Esophagus (tissue), 2 donors: ENCODE data around the gene CCDC86. TPM values are rescaled to one million over a fixed set of nuclear protein-coding genes. Genes with fewer than 3 reads are reported as not detected.

Experiments
- H3K27ac ChIP-seq, 2 donors: one replicate each; pipeline ENCODE4 v1.5.1; 2013; ENCODE audit warnings: low read depth in 2 of 2, mild to moderate bottlenecking in 2 of 2, inconsistent platforms in 1 of 2, low read length in 1 of 2, moderate library complexity in 1 of 2
- H3K27me3 ChIP-seq, 2 donors: one replicate each; pipeline ENCODE4 v1.6.1; 2013; ENCODE audit warnings: low read length in 2 of 2, control low read depth in 1 of 2, mild to moderate bottlenecking in 1 of 2; ENCODE audit not compliant: insufficient read depth in 2 of 2, control insufficient read depth in 1 of 2
- H3K36me3 ChIP-seq, 2 donors: one replicate each; pipeline ENCODE4 v1.6.1; 2013; ENCODE audit warnings: low read length in 1 of 2; ENCODE audit not compliant: control insufficient read depth in 2 of 2, insufficient read depth in 2 of 2
- H3K4me1 ChIP-seq, 2 donors: one replicate each; pipeline ENCODE4 v1.6.1; 2013; ENCODE audit warnings: low read length in 1 of 2; ENCODE audit not compliant: control insufficient read depth in 2 of 2, insufficient read depth in 2 of 2
- H3K4me3 ChIP-seq, 2 donors: one replicate each; pipeline ENCODE4 v1.5.1; 2013; ENCODE audit warnings: low read length in 2 of 2, mild to moderate bottlenecking in 2 of 2, low read depth in 1 of 2, moderate library complexity in 1 of 2
- H3K9me3 ChIP-seq, 2 donors: one replicate each; pipeline ENCODE4 v1.6.1; 2013; ENCODE audit warnings: mild to moderate bottlenecking in 2 of 2, low read depth in 1 of 2, low read length in 1 of 2, moderate library complexity in 1 of 2; ENCODE audit not compliant: control insufficient read depth in 2 of 2, insufficient read depth in 1 of 2
- WGBS, 2 donors: extraction: QIAGEN DNeasy Blood & Tissue Kit; methylation state at CpG; one replicate each; pipeline ENCODE4 v1.1.7; 2013; 5-methylcytosine and 5-hydroxymethylcytosine counted together
- polyA plus RNA-seq, 2 donors: library from polyadenylated mRNA; stranded (reverse); fragments of 200-250 nt; gene quantifications; one replicate each; pipeline ENCODE4 v1.2.3, GENCODE V29; 2013
- donor health status: healthy with polysubstance abuse.
- donor health status: Bipolar disorder and iron deficiency.

CCDC86 gene
- polyA plus RNA-seq, 2 donors = 9.3 to 18.6 TPM

- no peak overlapping the region for H3K27ac ChIP-seq
- no peaks in the 10 kb centered on the region for H3K27me3 ChIP-seq
- peaks cover 0 to 7% of the 10 kb centered on the region in 2 donors for H3K36me3 ChIP-seq
- no peaks in the 10 kb centered on the region for H3K4me1 ChIP-seq
- no peaks in the 10 kb centered on the region for H3K9me3 ChIP-seq
- 57 to 66% methylated on average over 5 of the region's 5 CpGs for WGBS, 2 donors
- H3K4me3 ChIP-seq = no peak overlapping the region
Observed at GRCh38 chr11:60887556-60887955, 45.6 kb downstream of the CCDC86 start.

GRCh38 chr11:60889869-60890311 is 48.0 kb downstream of the CCDC86 start:
- 59 to 62% methylated on average over 6 of the region's 6 CpGs for WGBS, 2 donors
- no peak overlapping the region for H3K4me3 ChIP-seq
- no peaks in the 10 kb centered on the region for H3K27me3 ChIP-seq
- no peaks in the 10 kb centered on the region for H3K4me1 ChIP-seq
- H3K27ac ChIP-seq = no peak overlapping the region
- H3K9me3 ChIP-seq = no peaks in the 10 kb centered on the region
- H3K36me3 ChIP-seq = peaks cover 3 to 9% of the 10 kb centered on the region in 2 donors

GRCh38 chr11:60890696-60891095 is 48.8 kb downstream of the CCDC86 start:
- Histone ChIP-seq H3K4me1 (no peaks in the 10 kb centered on the region), H3K36me3 (peaks cover 6 to 9% of the 10 kb centered on the region in 2 donors), H3K4me3 (no peak overlapping the region), H3K9me3 (no peaks in the 10 kb centered on the region), H3K27me3 (no peaks in the 10 kb centered on the region), H3K27ac (no peak overlapping the region)
- 52 to 69% methylated on average over 5 of the region's 5 CpGs for WGBS, 2 donors

- Histone ChIP-seq H3K4me1 (no peaks in the 10 kb centered on the region), H3K36me3 (peaks cover 6 to 11% of the 10 kb centered on the region in 2 donors), H3K27ac (no peak overlapping the region), H3K27me3 (no peaks in the 10 kb centered on the region), H3K4me3 (no peak overlapping the region), H3K9me3 (no peaks in the 10 kb centered on the region)
- 79 to 83% methylated on average over 7 of the region's 7 CpGs for WGBS, 2 donors
Observed at GRCh38 chr11:60891103-60891741, 49.3 kb downstream of the CCDC86 start.

GRCh38 chr11:60895687-60896086 is 53.8 kb downstream of the CCDC86 start:
- H3K9me3 ChIP-seq = no peaks in the 10 kb centered on the region
- H3K27ac ChIP-seq = no peak overlapping the region
- no peak overlapping the region for H3K4me3 ChIP-seq
- no peaks in the 10 kb centered on the region for H3K4me1 ChIP-seq
- H3K27me3 ChIP-seq = no peaks in the 10 kb centered on the region
- H3K36me3 ChIP-seq = peaks cover 22 to 36% of the 10 kb centered on the region in 2 donors
- 84 to 91% methylated on average over 5 of the region's 5 CpGs for WGBS, 2 donors

- 87 to 89% methylated on average over 4 of the region's 4 CpGs for WGBS, 2 donors
- Histone ChIP-seq H3K27me3 (no peaks in the 10 kb centered on the region), H3K36me3 (peaks cover 31 to 45% of the 10 kb centered on the region in 2 donors), H3K9me3 (no peaks in the 10 kb centered on the region), H3K27ac (no peak overlapping the region), H3K4me3 (no peak overlapping the region), H3K4me1 (no peaks in the 10 kb centered on the region)
Observed at GRCh38 chr11:60897496-60897895, 55.6 kb downstream of the CCDC86 start.

- no peaks in the 10 kb centered on the region for H3K9me3 ChIP-seq
- no peak overlapping the region for H3K4me3 ChIP-seq
- H3K4me1 ChIP-seq = no peaks in the 10 kb centered on the region
- H3K36me3 ChIP-seq = peaks cover 31 to 57% of the 10 kb centered on the region in 2 donors
- H3K27ac ChIP-seq = no peak overlapping the region
- no peaks in the 10 kb centered on the region for H3K27me3 ChIP-seq
- WGBS, 2 donors = 59% methylated on average over 12 of the region's 12 CpGs
Observed at GRCh38 chr11:60899046-60899936, 57.4 kb downstream of the CCDC86 start.

- Histone ChIP-seq H3K4me3 (no peak overlapping the region), H3K9me3 (no peaks in the 10 kb centered on the region), H3K4me1 (no peaks in the 10 kb centered on the region), H3K27ac (no peak overlapping the region), H3K36me3 (peaks cover 28 to 57% of the 10 kb centered on the region in 2 donors), H3K27me3 (no peaks in the 10 kb centered on the region)
- WGBS, 2 donors = 69 to 72% methylated on average over 4 of the region's 4 CpGs
Observed at GRCh38 chr11:60899977-60900376, 58.1 kb downstream of the CCDC86 start.
